GM19240 (cell line): ENCODE results near the gene RNF144A.
A peak's percentile ranks its signal among the peaks of the same experiment; 100 is the strongest.
"Not testable (repeated sequence)": the region's sequence is repeated elsewhere in the genome, so short reads cannot be mapped to it uniquely, and the experiment has no call there.

Experiments used
- DNase-seq: peaks from one replicate; pipeline ENCODE4 v3.0.0; 2011; ENCODE audit warnings: low spot score; ENCODE audit not compliant: insufficient read length

Gene RNF144A

GRCh38 chr2:6971502-6971901, 54.3 kb downstream of the RNF144A start:
- DNase-seq, result no peak

DNA sequence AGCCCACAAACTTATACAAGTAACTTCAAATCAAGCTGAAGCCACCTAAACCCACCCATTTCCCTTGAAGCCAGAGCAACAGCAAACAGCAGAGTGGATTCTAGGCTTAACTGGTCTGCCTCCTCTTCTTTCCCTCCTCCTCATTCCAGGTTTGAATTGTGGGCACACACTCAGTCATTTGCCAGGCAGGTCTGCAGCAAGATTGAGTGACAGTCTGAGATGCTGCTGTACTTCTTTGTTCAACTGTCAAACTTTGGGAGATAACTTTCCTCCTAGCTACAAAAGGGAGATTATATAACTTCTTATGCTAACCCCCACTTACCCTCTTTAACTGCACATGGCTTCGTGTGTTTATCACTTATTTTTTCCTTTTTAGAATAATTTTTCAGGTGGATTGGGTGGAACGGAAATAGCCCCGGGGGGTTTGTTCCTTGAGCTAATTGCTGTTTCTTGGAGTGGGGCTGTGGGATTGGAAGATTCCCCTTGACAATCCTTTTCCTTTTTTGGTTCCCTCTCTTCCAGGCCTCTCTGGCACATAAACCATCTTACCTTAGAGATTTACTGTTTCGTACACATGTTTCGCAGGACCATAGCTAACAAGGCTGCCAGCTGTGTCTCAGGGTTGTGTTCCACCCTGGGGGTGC, 55.0 kb downstream of the RNF144A start:
- no peak for DNase-seq

- no peak for DNase-seq
Observed at GRCh38 chr2:6973895-6974545, 56.8 kb downstream of the RNF144A start.

- DNase-seq, result no peak
Observed at GRCh38 chr2:6975988-6976387, 58.8 kb downstream of the RNF144A start.

DNA sequence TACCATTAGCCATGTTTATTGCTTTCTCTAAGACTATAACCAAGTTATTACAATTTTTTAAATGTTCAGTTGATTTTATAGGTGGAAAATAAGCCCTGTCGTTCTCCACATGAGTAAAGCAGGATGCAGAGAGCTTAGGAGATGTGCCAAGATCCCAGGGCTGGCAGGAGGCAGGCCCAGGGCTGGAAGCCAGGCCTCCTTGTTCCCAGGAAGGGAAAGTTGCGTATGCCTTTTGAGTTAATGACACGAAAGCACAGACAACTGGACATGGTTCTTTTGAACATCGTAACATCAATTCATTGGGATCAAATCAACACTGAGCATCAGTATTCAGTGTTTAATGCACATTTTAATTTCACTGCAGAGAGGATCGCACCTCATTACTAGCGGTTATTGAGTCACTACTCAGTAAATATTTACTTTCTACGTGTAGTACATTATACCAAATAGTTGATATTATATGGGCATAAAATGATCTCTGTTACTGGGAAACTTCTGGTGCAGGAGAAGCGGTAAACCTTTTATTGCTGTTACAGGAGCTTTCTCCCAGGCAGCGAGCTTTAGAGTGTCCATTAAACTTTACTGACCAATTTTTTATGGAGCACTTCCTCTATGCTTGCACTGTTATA, 60.0 kb downstream of the RNF144A start:
- DNase-seq, result no peak

- no peak for DNase-seq
Observed at GRCh38 chr2:6977786-6978185, 60.6 kb downstream of the RNF144A start.

DNA sequence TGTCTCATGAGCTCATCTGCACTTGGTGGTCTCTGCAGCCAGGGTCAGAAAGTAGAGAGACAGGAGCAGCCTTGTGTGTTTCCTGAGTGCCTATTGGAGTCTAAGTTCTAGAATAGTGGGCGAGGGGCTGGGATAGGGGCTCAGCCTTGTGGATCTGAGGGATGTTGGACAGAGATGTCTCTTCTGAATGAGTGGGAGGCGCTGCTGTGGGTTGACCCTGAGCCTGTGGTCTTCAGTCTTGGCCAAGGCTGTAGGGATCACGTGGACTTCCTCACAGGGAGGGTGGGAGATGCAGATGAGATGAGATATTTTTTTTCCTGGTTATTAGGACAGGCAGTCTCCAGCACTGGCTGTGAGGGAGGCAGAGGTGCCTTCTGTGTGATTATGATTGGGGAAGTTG, 61.8 kb downstream of the RNF144A start:
- no peak for DNase-seq

DNA sequence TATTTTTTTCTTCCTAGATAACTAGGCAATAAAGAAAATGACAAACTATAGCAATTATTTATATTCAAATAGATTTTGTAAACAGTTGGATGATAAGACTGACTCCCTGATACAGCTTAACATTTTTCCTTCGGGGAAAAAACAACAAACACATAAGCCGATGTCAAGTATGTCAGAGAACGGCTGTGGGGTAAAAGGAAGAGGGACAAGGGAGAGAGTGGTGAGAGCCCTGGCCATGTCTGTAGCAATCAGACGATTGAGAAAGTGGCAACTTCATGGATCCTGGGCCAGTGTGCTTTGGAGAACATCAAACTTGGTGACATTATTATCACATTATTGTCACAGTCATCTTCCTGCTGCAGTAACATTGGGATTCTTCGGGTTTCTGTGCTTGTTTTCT, 65.2 kb downstream of the RNF144A start:
- no peak for DNase-seq

- DNase-seq, result no peak
Observed at GRCh38 chr2:6982934-6983589, 65.8 kb downstream of the RNF144A start.

GRCh38 chr2:6986301-6986911, 69.2 kb downstream of the RNF144A start:
- no peak for DNase-seq

GRCh38 chr2:6986912-6987361, 69.7 kb downstream of the RNF144A start:
- no peak for DNase-seq

- no peak for DNase-seq
Observed at GRCh38 chr2:6990871-6991270, 73.7 kb downstream of the RNF144A start.

- DNase-seq, result no peak
Observed at GRCh38 chr2:6992794-6993228, 75.6 kb downstream of the RNF144A start.

DNA sequence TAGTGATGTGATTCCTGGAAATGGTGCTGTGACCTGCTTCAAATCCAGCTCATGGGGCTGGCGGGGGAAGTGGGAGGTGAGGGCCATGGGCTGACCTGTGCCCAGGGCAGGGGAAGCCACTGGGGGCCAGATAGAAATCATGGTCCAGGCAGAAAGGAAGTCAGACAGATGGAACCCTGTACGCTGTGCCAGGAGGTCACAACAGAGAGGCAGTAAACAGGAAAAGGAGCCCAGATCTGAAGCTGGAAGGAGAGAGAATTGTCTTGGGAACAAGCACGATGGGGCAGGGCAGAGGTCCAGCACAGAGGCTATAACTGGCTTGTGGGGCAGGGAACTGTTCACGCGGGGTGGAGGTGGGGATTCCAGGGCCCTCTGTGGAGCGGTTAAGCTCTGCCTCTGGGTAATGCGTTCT, 76.0 kb downstream of the RNF144A start:
- no peak for DNase-seq

DNA sequence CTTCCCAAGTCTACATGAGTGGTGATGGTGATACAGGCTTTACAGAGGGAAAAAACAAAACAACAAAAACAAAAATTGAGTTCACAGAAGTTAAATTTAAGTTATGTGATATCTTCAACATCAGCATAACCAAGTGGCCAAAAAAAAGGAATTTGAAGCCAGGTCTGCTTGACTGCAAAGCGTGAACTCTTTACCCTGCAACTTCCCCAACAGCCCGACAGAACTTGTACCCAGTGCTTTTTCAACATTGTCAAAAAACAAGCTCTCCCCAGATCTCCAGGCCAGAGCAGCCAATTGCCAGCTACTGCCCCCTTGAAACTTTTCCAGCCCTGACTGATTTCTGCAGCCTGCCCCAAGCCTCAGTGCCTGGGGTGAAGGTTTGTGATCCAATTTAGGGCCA, 76.7 kb downstream of the RNF144A start:
- no peak for DNase-seq

- no peak for DNase-seq
Observed at GRCh38 chr2:6994536-6995128, 77.4 kb downstream of the RNF144A start.

- no peak for DNase-seq
Observed at GRCh38 chr2:6995391-6996097, 78.3 kb downstream of the RNF144A start.

DNA sequence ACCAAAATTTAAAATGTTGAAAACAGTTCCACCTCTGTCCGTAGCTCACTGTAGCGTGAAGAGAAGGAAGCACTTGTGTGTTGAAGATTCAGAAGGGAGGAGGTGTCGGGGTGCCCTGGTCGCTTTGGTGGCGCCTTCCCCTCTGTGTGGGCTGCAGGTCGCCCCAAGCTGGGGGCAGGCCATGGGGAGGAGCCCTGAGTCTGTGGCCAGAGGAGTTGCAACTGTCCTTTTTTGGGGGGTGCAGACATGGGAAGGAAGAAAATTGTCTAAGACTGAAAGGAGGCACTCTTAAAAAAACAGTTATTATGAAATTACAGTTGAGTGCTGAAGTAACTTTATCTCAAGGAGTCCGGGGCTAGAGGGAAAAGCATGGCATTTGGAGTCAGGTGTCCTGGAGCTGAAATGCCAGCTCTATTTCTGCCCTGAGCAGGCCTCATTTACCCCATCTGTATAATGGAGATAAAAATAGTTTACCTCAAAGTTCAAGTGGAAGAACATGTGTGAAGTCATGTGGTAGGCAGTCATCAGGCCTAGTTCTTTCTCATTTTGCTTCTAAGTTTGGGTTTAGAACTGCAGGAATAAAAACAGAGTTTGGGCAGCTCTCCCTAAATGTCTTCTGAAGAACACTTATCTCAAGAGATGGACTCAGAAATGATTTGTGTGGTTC, 82.1 kb downstream of the RNF144A start:
- DNase-seq, result peak; percentile 15

GRCh38 chr2:7001395-7001794, 84.2 kb downstream of the RNF144A start:
- DNase-seq, result not testable (repeated sequence)

GRCh38 chr2:7003895-7004294, 86.7 kb downstream of the RNF144A start:
- DNase-seq, result no peak
